ENCODE results near the gene STK17A.

Gene STK17A

DNA sequence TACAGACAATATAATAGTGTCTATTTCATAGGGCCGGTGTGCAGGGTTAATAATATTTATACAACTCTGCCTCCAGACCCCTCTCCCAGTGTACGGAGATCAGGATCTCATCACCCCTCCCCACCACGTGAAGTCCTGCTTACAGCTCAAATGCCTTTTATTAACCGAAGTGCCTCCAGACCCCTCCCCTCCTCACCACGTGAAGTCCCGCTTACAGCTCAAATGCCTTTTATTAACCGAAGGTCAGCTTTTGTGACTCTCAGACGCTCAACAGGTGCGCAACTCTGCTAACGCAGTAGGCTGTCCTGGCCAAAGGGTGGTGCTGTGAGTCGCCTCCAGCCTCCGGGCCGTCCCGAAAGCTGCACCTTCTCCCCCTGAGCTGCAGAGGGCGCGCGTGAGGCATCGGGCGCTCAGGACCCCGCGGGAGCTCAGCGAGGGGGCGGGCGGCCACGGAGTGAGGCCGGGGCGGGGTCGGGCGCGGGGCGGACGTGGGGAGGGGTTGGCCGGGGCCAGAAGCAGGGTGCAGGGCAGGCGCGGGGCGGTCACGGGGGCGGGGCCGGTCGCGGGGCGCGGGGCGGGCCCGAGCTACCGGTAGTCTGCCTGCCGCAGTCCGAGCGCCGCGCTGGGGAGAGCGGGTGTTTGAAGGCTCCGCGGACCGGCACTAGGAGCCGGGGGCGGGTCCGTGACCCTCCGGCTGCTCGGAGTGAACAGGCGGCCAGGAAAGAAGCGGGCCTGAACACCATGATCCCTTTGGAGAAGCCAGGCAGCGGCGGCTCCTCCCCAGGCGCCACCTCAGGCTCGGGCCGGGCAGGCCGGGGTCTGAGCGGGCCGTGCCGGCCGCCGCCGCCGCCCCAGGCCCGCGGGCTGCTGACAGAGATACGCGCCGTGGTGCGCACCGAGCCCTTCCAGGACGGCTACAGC, at the start of gene STK17A:
Gene STK17A, plus strand, starts transcription at position 606 of the 921 bp plus-strand sequence. Its CDS starts 136 bp downstream, at position 742.
- H3K4me3 ChIP-seq (IDR thresholded peaks at IDR 0.05; ENCODE audit: insufficient read depth, low read depth, low read length), result peak within 1 kb of the TSS; percentile 8
- peak within 1 kb of the TSS; percentile 69 for H3K4me2 ChIP-seq
- H3K4me1 ChIP-seq (ENCODE audit: low read depth, poor library complexity, severe bottlenecking), result peaks cover 37% of the 10 kb centered on the region
- no peaks in the 10 kb centered on the region for H3K27me3 ChIP-seq (ENCODE audit: insufficient read depth, low read depth)
- peak within 1 kb of the TSS; percentile 93 for H3K27ac ChIP-seq
- peaks cover 47% of the 10 kb centered on the region for H3K79me2 ChIP-seq (ENCODE audit: insufficient read depth, low read depth)
- no peaks in the 10 kb centered on the region for H4K20me1 ChIP-seq (ENCODE audit: insufficient read depth)
- H3K9ac ChIP-seq, result peak within 1 kb of the TSS; percentile 91
- peak within 1 kb of the TSS; percentile 28; the same call in 1 of the 2 replicates for H2AFZ ChIP-seq (ENCODE audit: low read depth)
- TF ChIP-seq, protein P1, sequence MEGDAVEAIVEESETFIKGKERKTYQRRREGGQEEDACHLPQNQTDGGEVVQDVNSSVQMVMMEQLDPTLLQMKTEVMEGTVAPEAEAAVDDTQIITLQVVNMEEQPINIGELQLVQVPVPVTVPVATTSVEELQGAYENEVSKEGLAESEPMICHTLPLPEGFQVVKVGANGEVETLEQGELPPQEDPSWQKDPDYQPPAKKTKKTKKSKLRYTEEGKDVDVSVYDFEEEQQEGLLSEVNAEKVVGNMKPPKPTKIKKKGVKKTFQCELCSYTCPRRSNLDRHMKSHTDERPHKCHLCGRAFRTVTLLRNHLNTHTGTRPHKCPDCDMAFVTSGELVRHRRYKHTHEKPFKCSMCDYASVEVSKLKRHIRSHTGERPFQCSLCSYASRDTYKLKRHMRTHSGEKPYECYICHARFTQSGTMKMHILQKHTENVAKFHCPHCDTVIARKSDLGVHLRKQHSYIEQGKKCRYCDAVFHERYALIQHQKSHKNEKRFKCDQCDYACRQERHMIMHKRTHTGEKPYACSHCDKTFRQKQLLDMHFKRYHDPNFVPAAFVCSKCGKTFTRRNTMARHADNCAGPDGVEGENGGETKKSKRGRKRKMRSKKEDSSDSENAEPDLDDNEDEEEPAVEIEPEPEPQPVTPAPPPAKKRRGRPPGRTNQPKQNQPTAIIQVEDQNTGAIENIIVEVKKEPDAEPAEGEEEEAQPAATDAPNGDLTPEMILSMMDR (conservative IDR thresholded peaks at IDR 0.05; ENCODE audit: low read depth, low read length), result peak; percentile 94
- H3K36me3 ChIP-seq (ENCODE audit: insufficient read depth), result no peaks in the 10 kb centered on the region

DNA sequence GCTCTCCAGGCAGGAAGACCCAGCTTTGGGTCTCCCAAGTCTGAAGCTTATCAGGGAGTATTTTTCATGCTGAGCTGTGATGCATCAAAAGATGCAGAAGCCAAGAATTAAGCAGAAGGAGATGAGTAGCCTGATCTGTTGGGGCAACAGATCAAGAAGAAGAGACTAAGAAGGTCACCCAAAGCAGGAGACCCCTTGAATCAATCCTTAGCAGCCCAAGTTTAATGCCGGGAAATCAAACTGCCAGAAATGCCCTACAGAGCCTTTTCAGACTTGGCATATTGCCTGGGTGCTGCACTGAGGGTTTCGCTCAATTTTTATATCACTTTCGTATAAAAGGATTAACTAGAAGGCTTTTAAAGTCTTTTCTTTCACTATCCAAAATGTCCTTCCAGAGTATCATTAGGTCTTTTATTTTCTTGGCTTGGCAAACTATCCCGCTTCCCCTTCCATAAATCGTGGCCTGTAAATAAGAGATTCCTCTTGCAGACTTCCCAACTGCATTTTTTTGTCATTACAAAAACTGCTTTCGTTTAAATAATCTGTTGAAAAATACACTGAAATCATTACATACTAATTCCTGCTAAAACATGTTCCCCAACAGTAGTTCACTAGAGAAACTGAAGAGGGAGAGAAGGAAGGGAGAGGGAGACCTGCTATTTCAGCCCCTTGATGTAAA, 49.0 kb upstream of the STK17A start:
- Histone ChIP-seq H3K79me2 (ENCODE audit: insufficient read depth, low read depth) (no peaks in the 10 kb centered on the region), H3K9ac (no peak overlapping the region), H4K20me1 (ENCODE audit: insufficient read depth) (no peaks in the 10 kb centered on the region), H3K4me2 (no peak overlapping the region), H3K36me3 (ENCODE audit: insufficient read depth) (no peaks in the 10 kb centered on the region), H3K4me3 (IDR thresholded peaks at IDR 0.05; ENCODE audit: insufficient read depth, low read depth, low read length) (no peak overlapping the region), H2AFZ (ENCODE audit: low read depth) (no peak overlapping the region), H3K27ac (no peak overlapping the region), H3K27me3 (ENCODE audit: insufficient read depth, low read depth) (no peaks in the 10 kb centered on the region), H3K4me1 (ENCODE audit: low read depth, poor library complexity, severe bottlenecking) (no peaks in the 10 kb centered on the region)
- TF ChIP-seq, protein P1 (conservative IDR thresholded peaks at IDR 0.05; ENCODE audit: low read depth, low read length), result no peak

DNA sequence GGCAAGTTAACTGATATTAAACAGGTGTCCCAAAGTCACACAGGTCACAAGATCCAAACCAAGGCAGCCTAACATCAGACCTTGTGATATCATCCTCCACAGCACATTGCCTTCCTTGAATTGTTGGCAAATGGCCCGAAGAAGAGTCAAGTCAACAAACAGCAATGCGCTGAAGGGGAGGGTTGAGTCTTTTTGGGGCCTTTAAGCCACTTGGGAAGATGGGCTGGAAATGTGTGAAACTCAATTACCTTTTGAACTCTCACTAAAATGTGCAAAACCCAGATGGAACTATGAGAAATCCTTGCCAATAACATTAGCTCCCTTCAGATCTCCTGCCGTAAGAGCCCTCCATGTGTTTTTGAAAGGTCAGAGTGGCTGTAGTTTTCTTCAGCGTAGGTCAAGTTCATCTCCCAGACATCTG, 47.9 kb upstream of the STK17A start:
- Histone ChIP-seq H3K79me2 (ENCODE audit: insufficient read depth, low read depth) (no peaks in the 10 kb centered on the region), H3K9ac (no peak overlapping the region), H3K27ac (no peak overlapping the region), H3K36me3 (ENCODE audit: insufficient read depth) (no peaks in the 10 kb centered on the region), H3K4me1 (ENCODE audit: low read depth, poor library complexity, severe bottlenecking) (no peaks in the 10 kb centered on the region), H3K27me3 (ENCODE audit: insufficient read depth, low read depth) (no peaks in the 10 kb centered on the region), H3K4me2 (no peak overlapping the region), H2AFZ (ENCODE audit: low read depth) (no peak overlapping the region), H4K20me1 (ENCODE audit: insufficient read depth) (no peaks in the 10 kb centered on the region), H3K4me3 (IDR thresholded peaks at IDR 0.05; ENCODE audit: insufficient read depth, low read depth, low read length) (no peak overlapping the region)
- TF ChIP-seq, protein P1 (conservative IDR thresholded peaks at IDR 0.05; ENCODE audit: low read depth, low read length), result no peak

DNA sequence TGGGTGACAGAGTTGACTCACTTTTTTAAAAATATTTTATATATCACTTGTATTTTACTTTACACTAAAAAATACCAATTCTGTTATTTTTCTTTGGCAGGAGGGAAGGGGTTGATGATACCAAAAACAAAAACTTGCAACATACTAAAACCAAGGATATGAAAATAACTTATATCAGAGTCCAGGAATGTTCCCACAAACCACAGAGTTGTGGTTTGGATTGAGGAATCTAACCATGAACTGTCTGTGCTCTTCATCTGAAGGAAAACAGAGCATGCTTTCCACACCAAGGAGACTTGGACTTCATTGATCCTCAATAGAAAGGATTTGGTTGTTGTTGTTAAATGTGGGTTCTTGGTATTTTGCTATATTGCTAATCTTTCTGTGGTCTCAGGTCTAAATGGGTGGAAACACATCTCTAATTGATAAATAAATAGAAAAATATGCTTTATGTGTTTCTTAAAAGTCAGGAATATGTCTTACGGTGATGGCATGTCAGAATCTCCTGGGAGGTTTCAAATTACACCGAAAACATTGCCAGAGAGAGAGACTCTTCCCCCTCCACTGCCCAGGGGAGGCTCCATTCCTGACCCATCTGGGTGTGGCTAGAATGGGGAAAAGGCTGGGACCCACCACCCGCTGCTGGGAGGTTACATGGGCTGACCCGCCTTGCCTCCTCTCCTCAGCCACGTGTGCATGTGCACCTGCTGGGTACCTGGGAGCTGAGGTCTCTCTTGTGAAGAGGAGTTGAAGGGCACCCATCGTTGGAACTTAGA, 46.9 kb upstream of the STK17A start:
- no peaks in the 10 kb centered on the region for H3K4me1 ChIP-seq (ENCODE audit: low read depth, poor library complexity, severe bottlenecking)
- no peaks in the 10 kb centered on the region for H3K79me2 ChIP-seq (ENCODE audit: insufficient read depth, low read depth)
- H3K36me3 ChIP-seq (ENCODE audit: insufficient read depth), result no peaks in the 10 kb centered on the region
- TF ChIP-seq, protein P1 (conservative IDR thresholded peaks at IDR 0.05; ENCODE audit: low read depth, low read length), result no peak
- no peak overlapping the region for H3K4me3 ChIP-seq (IDR thresholded peaks at IDR 0.05; ENCODE audit: insufficient read depth, low read depth, low read length)
- no peak overlapping the region for H3K9ac ChIP-seq
- H3K27me3 ChIP-seq (ENCODE audit: insufficient read depth, low read depth), result no peaks in the 10 kb centered on the region
- H3K27ac ChIP-seq, result no peak overlapping the region
- H2AFZ ChIP-seq (ENCODE audit: low read depth), result no peak overlapping the region
- no peak overlapping the region for H3K4me2 ChIP-seq
- no peaks in the 10 kb centered on the region for H4K20me1 ChIP-seq (ENCODE audit: insufficient read depth)
